GM10847 (cell line): Measurements from ENCODE around the gene NEMP1.

Source experiments
- POLR2A ChIP-seq: IDR thresholded peaks from 2 replicates; pipeline ENCODE4 v1.6.1; 2011; ENCODE audit not compliant: insufficient read length; ENCODE audit errors: extremely low read depth

NEMP1 gene

GRCh38 chr12:57027011-57027804, 51.4 kb downstream of the NEMP1 start:
- TF ChIP-seq POLR2A = no peak

GRCh38 chr12:57025196-57025595, 53.4 kb downstream of the NEMP1 start:
- TF ChIP-seq POLR2A = no peak

GRCh38 chr12:57019983-57020719, 58.4 kb downstream of the NEMP1 start:
- TF ChIP-seq POLR2A = no peak

GRCh38 chr12:57018906-57019305, 59.7 kb downstream of the NEMP1 start:
- no peak for TF ChIP-seq POLR2A

DNA sequence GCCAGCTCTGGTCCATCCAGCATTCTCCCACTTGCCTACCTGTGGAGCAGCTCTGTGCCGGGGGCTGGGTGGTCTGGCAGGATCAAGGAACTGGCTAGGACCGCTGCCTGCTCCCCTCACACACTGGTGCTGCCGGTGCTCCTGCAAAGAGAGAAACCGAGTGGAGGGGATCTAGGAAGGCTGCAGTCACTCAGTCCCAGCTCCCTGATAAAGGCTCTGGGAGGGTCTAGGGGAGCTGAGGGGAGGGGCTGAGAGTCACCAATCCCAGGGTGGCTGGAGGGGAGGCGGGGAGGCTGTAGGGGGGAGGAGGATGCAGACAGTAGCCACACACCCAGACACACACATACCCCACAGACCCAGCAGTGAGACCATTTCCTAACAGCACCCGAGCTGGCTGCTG, 62.2 kb downstream of the NEMP1 start, which contains the start of gene TAC3:
TSS of gene TAC3 (minus strand) at position 182 of the 400 bp plus-strand sequence. CDS start 732 bp downstream, outside the sequence.
- TF ChIP-seq POLR2A = no peak

- no peak for TF ChIP-seq POLR2A
Observed at GRCh38 chr12:57012600-57013465, 65.8 kb downstream of the NEMP1 start.

DNA sequence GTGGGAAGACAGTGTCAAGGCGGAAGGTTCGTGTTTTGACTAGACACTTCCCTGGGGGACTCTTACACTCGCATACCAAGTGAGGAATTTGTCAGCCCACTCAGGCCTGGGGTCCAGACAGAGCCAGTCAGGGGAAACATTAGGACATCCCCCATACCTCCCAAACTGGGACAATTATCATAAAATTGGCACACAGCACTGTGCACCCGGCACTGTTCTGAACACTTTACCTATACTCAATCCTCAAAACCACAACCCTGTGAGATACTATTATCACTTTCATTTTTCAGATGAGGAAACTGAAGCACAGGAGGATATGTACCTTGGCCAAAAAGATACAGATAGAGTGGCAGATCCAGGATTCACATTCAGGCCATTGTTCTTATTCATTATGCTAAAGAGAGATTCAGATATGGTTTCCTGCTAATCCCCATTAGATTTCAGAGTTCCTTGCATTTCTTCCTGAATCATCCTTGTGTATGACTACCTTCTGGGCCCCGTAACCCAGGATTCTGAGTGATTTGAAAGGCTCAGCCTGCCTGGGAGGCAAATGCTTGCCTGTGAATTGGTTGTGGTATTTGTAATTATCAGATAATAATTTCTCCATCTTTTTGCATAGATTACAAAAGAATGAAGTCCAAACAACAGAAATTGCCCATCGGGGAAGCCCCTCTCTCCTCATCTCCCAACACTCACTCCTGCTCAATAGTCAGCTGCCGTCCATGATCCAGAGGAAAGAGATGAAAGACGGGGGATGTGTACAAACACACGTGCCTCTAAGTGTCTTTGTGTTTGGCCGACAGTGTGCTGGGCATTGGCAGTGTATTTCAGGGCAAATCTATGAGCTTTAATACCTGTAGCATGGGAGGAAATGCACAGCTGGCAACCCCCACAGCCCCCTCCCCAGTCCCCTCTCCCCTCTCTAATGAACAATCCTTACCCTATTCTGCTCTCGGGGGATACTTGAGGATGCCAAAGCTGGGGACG, 66.9 kb downstream of the NEMP1 start:
- no peak for TF ChIP-seq POLR2A

- TF ChIP-seq POLR2A = no peak
Observed at GRCh38 chr12:57010627-57011247, 67.9 kb downstream of the NEMP1 start.

DNA sequence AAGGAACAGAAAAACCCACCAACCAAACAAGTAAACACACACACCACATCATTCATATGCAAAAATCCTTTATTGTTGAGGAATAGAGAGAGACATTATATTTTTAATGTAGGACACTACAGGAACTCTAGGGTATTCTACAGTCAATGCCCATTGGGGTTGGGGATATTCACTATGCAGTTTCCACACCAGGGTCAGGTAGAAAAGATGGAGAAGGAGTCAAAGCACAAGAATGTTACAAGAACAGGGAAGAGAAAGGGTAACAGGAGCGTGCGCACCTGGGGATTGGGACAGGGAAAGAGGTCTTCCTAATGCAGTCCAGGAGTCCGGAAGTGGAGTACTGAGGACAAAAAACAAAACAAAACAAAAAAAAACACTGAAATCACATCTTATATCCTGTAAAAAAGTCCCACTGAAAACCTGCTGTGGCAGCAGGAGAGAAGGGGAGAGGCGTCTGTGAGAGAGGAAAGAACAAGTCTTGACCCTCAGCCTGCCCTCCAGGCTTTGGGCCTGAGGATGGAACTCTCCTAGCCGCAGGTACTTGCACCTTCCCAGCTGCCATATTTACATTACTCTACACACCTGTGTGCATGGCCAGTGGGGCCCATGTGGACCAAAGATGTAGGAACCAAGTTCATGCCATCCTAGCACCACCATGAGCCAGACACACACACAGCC, 68.5 kb downstream of the NEMP1 start:
- TF ChIP-seq POLR2A = no peak

GRCh38 chr12:57008178-57008577, 70.4 kb downstream of the NEMP1 start:
- TF ChIP-seq POLR2A = no peak

DNA sequence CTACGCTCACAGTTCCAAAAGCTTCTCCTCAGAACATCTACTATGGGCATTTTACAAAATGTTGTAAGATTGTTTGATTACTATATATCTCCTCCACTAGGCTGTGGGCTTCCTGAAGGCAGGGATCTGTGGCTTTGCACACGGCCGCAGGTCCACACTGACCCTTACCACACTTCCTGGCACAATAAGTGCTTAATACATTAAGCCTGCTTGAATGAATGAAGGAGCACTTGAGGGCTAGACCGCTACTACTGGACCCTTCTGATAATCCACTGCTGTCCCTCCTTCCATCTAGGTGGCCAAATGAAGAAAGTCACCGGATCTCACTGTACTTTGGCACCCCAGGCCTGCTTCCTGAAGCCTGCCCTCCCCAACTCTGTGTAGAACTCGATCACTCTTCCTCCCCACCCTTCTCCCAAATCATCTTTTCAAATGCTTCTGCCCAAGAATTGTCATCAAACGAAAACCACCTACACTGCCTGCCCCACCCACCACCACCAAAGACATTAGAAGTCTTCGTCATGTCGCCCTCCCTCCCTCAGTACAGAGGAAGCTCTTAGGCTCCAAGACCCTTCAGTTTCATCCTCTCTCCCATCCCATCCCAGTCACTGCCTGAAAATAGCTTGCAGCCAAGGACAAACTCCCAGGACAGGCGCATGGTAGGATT, 71.6 kb downstream of the NEMP1 start:
- TF ChIP-seq POLR2A = no peak

GRCh38 chr12:57005980-57006808, 72.4 kb downstream of the NEMP1 start, which contains the start of gene ZBTB39:
TSS of gene ZBTB39 (minus strand) at chr12:57006546. CDS start at chr12:57004917, 1,629 bp downstream.
- peak; percentile 65 for TF ChIP-seq POLR2A
